Measurements from ENCODE around the gene RPL10A. TPM values are rescaled to one million over a fixed set of nuclear protein-coding genes. Genes with fewer than 3 reads are reported as not detected.

Gene RPL10A
- total and polyA plus RNA-seq, 2 of the 13 experiments (the other 11 are each of a cell fraction or from before 2014, with no cell fraction given): 1,854 to 2,726 TPM

GRCh38 chr6:35427851-35428321 is 40.3 kb upstream of the RPL10A start:
- no peak overlapping the region for H2AFZ ChIP-seq (ENCODE audit: low read length)
- peak overlapping the region; percentile 32; the same call in 1 of the 2 replicates for H3K9ac ChIP-seq (ENCODE audit: insufficient read depth, low read depth, low read length)
- no TSS peak for BruUV-seq (replicated peaks)
- peaks cover 33% of the 10 kb centered on the region for H3K4me1 ChIP-seq (ENCODE audit: insufficient read depth, low read length)
- ChIA-PET POLR2A (interaction anchor here (0.9 to 2.3 kb wide), 5 partner anchors 12 to 56 kb away, joined by 3 to 13 read pairs (median 5); partner anchors contain the start of gene FANCE), CTCF (ENCODE audit: low intra/inter-chr PET ratio, low total read pairs) (interaction anchor here (0.8 kb wide), 1 partner anchor 13 kb away, joined by 3 read pairs; no protein-coding TSS in a partner anchor)
- peak overlapping the region; percentile 58 for H3K4me2 ChIP-seq (ENCODE audit: low read depth, low read length)
- in situ Hi-C loops (cut with HindIII; ENCODE audit: extremely low pct_ligation_motif_present, low pct_unique_long_range_greater_than_20kb): no loop called here
- FAIRE-seq (no peak), ATAC-seq (no peak; the same call in 2 of the 3 replicates), DNase-seq (ENCODE audit: low spot score) (no peak)
- intact Hi-C loops (cut with micrococcal nuclease; ENCODE audit: unreplicated experiment): no loop called here
- H3K9me3 ChIP-seq (ENCODE audit: low read length): peaks cover 9% of the 10 kb centered on the region
- H3K36me3 ChIP-seq (replicated peaks in 1 of 2; ENCODE audit: control insufficient read depth in 1 of 2, insufficient read depth in 2 of 2, low read length in 2 of 2): peaks cover 0 to 10% of the 10 kb centered on the region in 2 experiments; a peak in 2 of 5 replicates
- no peaks in the 10 kb centered on the region for H3K27me3 ChIP-seq (ENCODE audit: control insufficient read depth in 1 of 2, insufficient read depth in 2 of 2, low read length in 2 of 2)
- peak overlapping the region in 1 of 3 experiments; percentile 25; a peak in 1 of 6 replicates for H3K4me3 ChIP-seq (replicated peaks in 1 of 3; ENCODE audit: insufficient read depth in 1 of 3, low read depth in 2 of 3, low read length in 3 of 3)
- H3K27ac ChIP-seq (ENCODE audit: extremely low read length, insufficient read depth, low read length): peak overlapping the region; percentile 37
- no peak for TF ChIP-seq RAD21 (CRISPR knock-in tag; IDR thresholded peaks at IDR 0.05)
- 0 out of 2 replicates have a peak, but pooled peaks have one; percentile 9 for TF ChIP-seq MEF2D (CRISPR knock-in tag; IDR thresholded peaks at IDR 0.05)
- TF ChIP-seq ZNF431 (CRISPR knock-in tag; IDR thresholded peaks at IDR 0.05; ENCODE audit: borderline replicate concordance, low read depth): 0 out of 2 replicates have a peak, but pooled peaks have one; percentile 17
- 0 out of 2 replicates have a peak, but pooled peaks have one; percentile 1 for TF ChIP-seq PHF21A (CRISPR knock-in tag; IDR thresholded peaks at IDR 0.05)
- no peak for TF ChIP-seq ZNF407 (CRISPR knock-in tag; IDR thresholded peaks at IDR 0.05; ENCODE audit: not compliant biosample characterization)
- TF ChIP-seq ZNF816 (CRISPR knock-in tag; IDR thresholded peaks at IDR 0.05; ENCODE audit: borderline replicate concordance): 0 out of 2 replicates have a peak, but pooled peaks have one; percentile 16
- WGBS (ENCODE audit: low lambda C conversion rate): 85% methylated on average over 8 of the region's 9 CpGs
- no peaks in the 10 kb centered on the region for H4K20me1 ChIP-seq (ENCODE audit: insufficient read depth, low read length)
- no peaks in the 10 kb centered on the region for H3K79me2 ChIP-seq (ENCODE audit: insufficient read depth, low read length)
